ENCODE data around the gene RASGRF2.
A peak's percentile ranks its signal among the peaks of the same experiment; 100 is the strongest.
"Not testable (repeated sequence)": the region's sequence is repeated elsewhere in the genome, so short reads cannot be mapped to it uniquely, and the experiment has no call there.

The RASGRF2 gene

GRCh38 chr5:81252904-81253303 lies 292.7 kb downstream of the RASGRF2 start:
- no peak for TF ChIP-seq POLR2A (IDR thresholded peaks at IDR 0.05; ENCODE audit: low read depth, low read length)
- no peak for TF ChIP-seq POLR2AphosphoS5 (IDR thresholded peaks at IDR 0.05; ENCODE audit: low read depth, low read length)
- no peak for TF ChIP-seq TAF1 (IDR thresholded peaks at IDR 0.05; ENCODE audit: borderline replicate concordance, low read depth, low read length)
- DNase-seq (ENCODE audit: insufficient read length) = no peak

DNA sequence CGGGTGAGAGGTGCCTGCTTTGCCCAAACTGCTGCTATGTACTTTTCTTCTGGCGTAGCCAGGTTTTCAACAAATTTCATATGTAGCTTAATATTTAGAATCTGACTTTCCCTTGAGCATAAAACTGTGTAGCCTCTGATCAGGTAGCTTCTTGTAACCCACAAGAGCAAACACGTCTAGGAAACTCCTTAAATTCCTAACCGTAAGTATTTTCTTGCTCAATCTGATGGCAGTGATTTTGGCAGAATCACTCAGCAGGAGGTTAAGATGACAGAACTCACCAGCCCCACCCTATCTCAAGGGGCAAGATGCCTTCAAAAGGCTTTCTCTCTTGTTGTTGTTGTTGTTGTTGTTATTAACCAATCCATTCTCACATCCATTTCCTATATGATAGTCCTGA lies 293.7 kb downstream of the RASGRF2 start:
- no peak for DNase-seq (ENCODE audit: insufficient read length)
- FAIRE-seq = no peak
- TF ChIP-seq POLR2A (IDR thresholded peaks at IDR 0.05; ENCODE audit: low read depth, low read length) = no peak
- no peak for TF ChIP-seq POLR2AphosphoS5 (IDR thresholded peaks at IDR 0.05; ENCODE audit: low read depth, low read length)
- TF ChIP-seq TAF1 (IDR thresholded peaks at IDR 0.05; ENCODE audit: borderline replicate concordance, low read depth, low read length) = no peak

More at GRCh38 chr5:81252904-81253303, 292.7 kb downstream of the RASGRF2 start:
- FAIRE-seq = no peak

DNA sequence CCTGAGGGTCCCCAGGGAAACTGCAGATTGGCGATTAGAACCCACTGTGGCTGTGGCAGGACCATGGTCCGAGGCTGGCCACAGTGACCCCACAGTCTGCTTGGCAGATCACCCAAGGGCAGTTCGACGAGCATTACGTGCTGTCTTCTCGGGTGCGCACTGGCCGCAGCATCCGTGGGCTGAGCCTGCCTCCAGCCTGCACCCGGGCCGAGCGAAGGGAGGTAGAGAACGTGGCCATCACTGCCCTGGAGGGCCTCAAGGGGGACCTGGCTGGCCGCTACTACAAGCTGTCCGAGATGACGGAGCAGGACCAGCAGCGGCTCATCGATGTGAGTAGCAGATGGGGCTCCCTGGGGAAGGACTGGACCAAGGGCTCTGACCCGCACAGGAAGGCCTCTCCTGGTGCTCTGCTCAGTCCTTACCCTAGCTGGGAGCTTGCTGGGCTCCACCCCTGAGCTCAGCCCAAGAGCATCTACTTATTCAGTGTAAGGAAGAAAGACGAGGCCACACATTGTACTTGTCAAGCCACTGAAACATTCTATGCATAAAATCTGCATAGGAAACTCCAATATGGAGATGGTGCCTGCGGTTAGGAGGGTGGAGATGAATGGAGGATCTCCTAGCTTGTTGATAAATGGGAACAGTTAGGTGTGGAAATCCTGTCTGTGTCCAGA lies 294.9 kb downstream of the RASGRF2 start:
- no peak for FAIRE-seq

DNA sequence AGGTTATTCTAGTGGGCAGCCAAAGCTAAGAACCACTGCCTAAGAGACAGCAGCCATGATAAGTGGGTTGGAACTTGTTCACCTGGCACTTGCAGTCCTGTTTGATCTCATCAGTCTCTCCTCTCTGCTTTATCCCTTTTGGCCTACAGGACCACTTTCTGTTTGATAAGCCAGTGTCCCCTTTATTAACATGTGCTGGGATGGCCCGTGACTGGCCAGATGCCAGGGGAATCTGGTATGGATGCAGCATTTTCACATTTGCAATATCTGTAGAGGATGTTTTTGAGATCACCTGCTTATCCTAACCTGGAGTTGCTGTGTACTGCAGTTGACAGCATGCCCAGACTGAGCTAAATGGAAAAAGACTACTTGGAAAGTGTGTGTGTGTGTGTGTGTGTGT lies 296.6 kb downstream of the RASGRF2 start:
- no peak for DNase-seq (ENCODE audit: insufficient read length)

More for the DNA sequence above, 294.9 kb downstream of the RASGRF2 start:
- no peak for DNase-seq (ENCODE audit: insufficient read length)
- TF ChIP-seq POLR2AphosphoS5 (IDR thresholded peaks at IDR 0.05; ENCODE audit: low read depth, low read length) (no peak), POLR2A (IDR thresholded peaks at IDR 0.05; ENCODE audit: low read depth, low read length) (no peak), TAF1 (IDR thresholded peaks at IDR 0.05; ENCODE audit: borderline replicate concordance, low read depth, low read length) (no peak)

DNA sequence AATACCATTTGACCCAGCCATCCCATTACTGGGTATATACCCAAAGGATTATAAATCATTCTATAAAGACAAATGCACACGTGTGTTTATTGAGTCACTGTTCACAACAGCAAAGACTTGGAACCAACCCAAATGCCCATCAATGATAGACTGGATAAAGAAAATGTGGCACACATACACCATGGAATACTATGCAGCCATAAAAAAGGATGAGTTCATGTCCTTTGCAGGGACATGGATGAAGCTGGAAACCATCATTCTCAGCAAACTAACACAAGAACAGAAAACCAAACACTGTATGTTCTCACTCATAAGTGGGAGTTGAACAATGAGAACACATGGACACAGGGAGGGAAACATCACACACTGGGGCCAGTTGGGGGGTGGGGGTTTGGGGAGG lies 302.6 kb downstream of the RASGRF2 start:
- DNase-seq (ENCODE audit: insufficient read length); FAIRE-seq: not testable (repeated sequence)

More for the DNA sequence above, 296.6 kb downstream of the RASGRF2 start:
- no peak for FAIRE-seq
- TF ChIP-seq POLR2A (IDR thresholded peaks at IDR 0.05; ENCODE audit: low read depth, low read length) (no peak), TAF1 (IDR thresholded peaks at IDR 0.05; ENCODE audit: borderline replicate concordance, low read depth, low read length) (no peak), POLR2AphosphoS5 (IDR thresholded peaks at IDR 0.05; ENCODE audit: low read depth, low read length) (no peak)

- DNase-seq (ENCODE audit: insufficient read length) (no peak), FAIRE-seq (no peak)
- TF ChIP-seq TAF1 (IDR thresholded peaks at IDR 0.05; ENCODE audit: borderline replicate concordance, low read depth, low read length) = no peak
- TF ChIP-seq POLR2A (IDR thresholded peaks at IDR 0.05; ENCODE audit: low read depth, low read length) = no peak
- TF ChIP-seq POLR2AphosphoS5 (IDR thresholded peaks at IDR 0.05; ENCODE audit: low read depth, low read length) = no peak
Measured at GRCh38 chr5:81265101-81265500, 304.9 kb downstream of the RASGRF2 start.

GRCh38 chr5:81268521-81269196 lies 308.5 kb downstream of the RASGRF2 start:
- DNase-seq (ENCODE audit: insufficient read length) = no peak

DNA sequence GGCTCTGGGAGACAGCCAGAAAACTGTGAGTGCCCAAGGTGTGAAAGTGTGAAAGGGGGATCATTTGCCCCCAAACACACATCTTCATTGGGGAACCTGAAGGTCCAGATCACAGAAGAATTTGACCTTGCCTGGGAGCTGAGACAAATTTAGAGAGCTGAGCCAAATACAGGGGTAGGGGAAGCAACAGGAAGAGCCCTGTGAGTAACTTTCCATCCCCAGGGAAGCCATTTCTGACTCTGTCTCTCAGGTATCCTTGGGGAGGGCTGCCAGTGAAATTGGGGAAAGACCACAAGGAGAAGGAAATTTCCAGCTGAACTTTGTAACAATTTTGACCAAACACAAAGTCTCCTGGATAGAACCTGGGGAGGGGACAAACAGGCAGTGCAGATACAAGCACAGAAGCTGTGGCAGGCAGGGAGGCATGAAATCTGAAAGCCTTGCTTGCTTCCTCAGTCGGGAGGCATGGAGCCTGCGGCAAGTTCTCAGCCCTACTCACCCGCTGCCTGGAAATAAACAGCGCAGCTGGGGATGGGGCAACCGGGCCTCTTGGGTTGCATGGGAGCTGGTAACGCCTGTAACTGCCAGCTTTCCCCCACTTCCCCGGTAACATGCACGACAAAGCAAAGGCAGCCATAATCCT lies 309.7 kb downstream of the RASGRF2 start:
- TF ChIP-seq POLR2A (IDR thresholded peaks at IDR 0.05; ENCODE audit: low read depth, low read length) (no peak), TAF1 (IDR thresholded peaks at IDR 0.05; ENCODE audit: borderline replicate concordance, low read depth, low read length) (no peak), POLR2AphosphoS5 (IDR thresholded peaks at IDR 0.05; ENCODE audit: low read depth, low read length) (no peak)
- DNase-seq (ENCODE audit: insufficient read length) = no peak
- no peak for FAIRE-seq

More at GRCh38 chr5:81268521-81269196, 308.5 kb downstream of the RASGRF2 start:
- no peak for TF ChIP-seq POLR2A (IDR thresholded peaks at IDR 0.05; ENCODE audit: low read depth, low read length)
- no peak for TF ChIP-seq POLR2AphosphoS5 (IDR thresholded peaks at IDR 0.05; ENCODE audit: low read depth, low read length)
- no peak for TF ChIP-seq TAF1 (IDR thresholded peaks at IDR 0.05; ENCODE audit: borderline replicate concordance, low read depth, low read length)
- peak; percentile 27 for FAIRE-seq

DNA sequence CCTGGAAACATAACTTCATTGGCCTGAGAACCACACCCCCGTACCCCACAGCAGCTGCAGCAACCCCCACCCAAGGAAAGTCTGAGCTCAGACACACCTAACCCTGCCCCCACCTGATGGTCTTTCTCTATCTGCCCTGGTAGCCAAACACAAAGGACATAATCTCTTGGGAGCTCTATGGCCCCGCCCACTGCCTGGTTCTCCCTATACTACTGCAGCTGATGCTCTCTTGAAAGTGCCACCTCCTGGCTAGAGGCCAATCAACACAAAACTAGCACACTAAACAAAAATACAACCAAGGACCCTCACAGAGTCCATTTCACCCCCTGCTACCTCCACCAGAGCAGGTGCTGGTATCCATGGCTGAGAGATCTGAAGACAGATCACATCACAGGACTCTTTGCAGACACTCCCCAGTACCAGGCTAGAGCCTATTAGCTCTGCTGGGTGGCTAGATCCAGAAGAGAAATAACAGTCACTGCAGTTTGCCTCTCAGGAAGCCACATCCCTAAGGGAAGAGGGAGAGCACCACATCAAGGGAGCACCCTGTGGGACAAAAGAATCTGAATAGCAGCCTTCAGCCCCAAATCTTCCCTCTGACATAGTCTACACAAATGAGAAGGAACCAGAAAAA lies 310.3 kb downstream of the RASGRF2 start:
- not testable (repeated sequence) for DNase-seq (ENCODE audit: insufficient read length); FAIRE-seq
